HepG2 (cell line): ENCODE data around the gene SMARCB1. TPM values are rescaled to one million over a fixed set of nuclear protein-coding genes. Genes with fewer than 3 reads are reported as not detected.

Source experiments
- ATAC-seq: fragments of 200-7000 bp; cut with Tn5 transposase; 3 replicates; pipeline ENCODE4 v1.9.1; 2020; ENCODE audit warnings: mild to moderate bottlenecking, moderate library complexity
- BruUV-seq: library from RNA; stranded (reverse); fragments of 400-500 nt; replicated peaks from 2 replicates; lab custom pipeline; 2021; lab: Mats Ljungman, UMichigan
- CTCF ChIA-PET: fragments of 300-600 bp; formaldehyde crosslinking; extraction: SDS; loops from one replicate; lab custom pipeline; 2021; ENCODE audit warnings: low total read pairs, inconsistent platforms, low intra/inter-chr PET ratio; lab: Yijun Ruan, JAX
- POLR2A ChIA-PET: fragments of 350-600 bp; sonication (Branson Sonifier 250); formaldehyde crosslinking; loops from one replicate; lab custom pipeline; 2020; ENCODE audit warnings: antibody characterized with exemption, inconsistent platforms; lab: Yijun Ruan, JAX
- DNase-seq: peaks from one replicate; pipeline ENCODE4 v3.0.0-alpha.2; 2015; ENCODE audit warnings: low spot score
- FAIRE-seq: peaks from 3 replicates; lab custom pipeline; 2011; peaks lifted over from hg19 to GRCh38; lab: Jason Lieb, UNC
- H2AFZ ChIP-seq: one replicate; pipeline ENCODE4 v1.6.1; 2011; ENCODE audit warnings: low read length, inconsistent platforms
- H3K27ac ChIP-seq: fragments of 300-600 bp; 3 replicates; pipeline ENCODE4 v1.8.0; 2011; ENCODE audit warnings: mixed run types, mild to moderate bottlenecking, mixed read lengths, low read length, inconsistent platforms; ENCODE audit not compliant: insufficient read depth; ENCODE audit errors: extremely low read length
- H3K27me3 ChIP-seq, 2 experiments: fragments of 200-600 bp in 1 of 2; 2 replicates in 1 of 2; 3 replicates in 1 of 2; pipeline versions ENCODE4 v1.6.0 to v1.8.0; 2011; ENCODE audit warnings: low read length in 2 of 2, mild to moderate bottlenecking in 2 of 2, moderate library complexity in 2 of 2, inconsistent platforms in 1 of 2; ENCODE audit not compliant: insufficient read depth in 2 of 2, control insufficient read depth in 1 of 2
- H3K36me3 ChIP-seq, 2 experiments: fragments of 200-600 bp in 1 of 2; replicated peaks in 1 of 2; 2 replicates in 1 of 2; 3 replicates in 1 of 2; pipeline versions ENCODE4 v1.5.1 to v1.8.0; 2011; ENCODE audit warnings: low read length in 2 of 2, inconsistent platforms in 1 of 2; ENCODE audit not compliant: insufficient read depth in 2 of 2, control insufficient read depth in 1 of 2
- H3K4me1 ChIP-seq: 2 replicates; pipeline ENCODE4 v1.5.1; 2012; ENCODE audit warnings: low read length, inconsistent platforms; ENCODE audit not compliant: insufficient read depth
- H3K4me2 ChIP-seq: 2 replicates; pipeline ENCODE4 v1.6.0; 2011; ENCODE audit warnings: low read depth, low read length, inconsistent platforms
- H3K4me3 ChIP-seq, 3 experiments: fragments of 200-600 bp in 1 of 3; sonication (generic), shearing (Covaris generic) in 1 of 3; replicated peaks in 1 of 3; 2 replicates each; pipeline ENCODE4 v1.5.1; 2011 to 2016; ENCODE audit warnings: low read length in 3 of 3, inconsistent platforms in 2 of 3, low read depth in 2 of 3, mild to moderate bottlenecking in 2 of 3, control low read depth in 1 of 3, mixed read lengths in 1 of 3; ENCODE audit not compliant: insufficient read depth in 1 of 3
- H3K79me2 ChIP-seq: one replicate; pipeline ENCODE4 v1.6.1; 2011; ENCODE audit warnings: low read length, inconsistent platforms; ENCODE audit not compliant: insufficient read depth
- H3K9ac ChIP-seq: 2 replicates; pipeline ENCODE4 v1.6.0; 2011; ENCODE audit warnings: mild to moderate bottlenecking, low read depth, low read length, inconsistent platforms; ENCODE audit not compliant: insufficient read depth
- H3K9me3 ChIP-seq: 2 replicates; pipeline ENCODE4 v1.5.1; 2012; ENCODE audit warnings: mild to moderate bottlenecking, low read length
- H4K20me1 ChIP-seq: 2 replicates; pipeline ENCODE4 v1.6.0; 2011; ENCODE audit warnings: inconsistent platforms, mild to moderate bottlenecking, low read length, moderate library complexity; ENCODE audit not compliant: insufficient read depth
- BRD4 ChIP-seq: sonication (generic); formaldehyde crosslinking; IDR thresholded peaks from 2 replicates; pipeline ENCODE4 v1.4.0; 2020; ENCODE audit warnings: missing genetic modification reagents
- KDM4B ChIP-seq: sonication (generic); formaldehyde crosslinking; IDR thresholded peaks from 2 replicates; pipeline ENCODE4 v1.4.0; 2020; ENCODE audit warnings: missing genetic modification reagents
- KMT2B ChIP-seq: IDR thresholded peaks from 2 replicates; pipeline ENCODE4 v1.6.1; 2016; ENCODE audit warnings: missing genetic modification reagents, missing compliant biosample characterization
- MIER2 ChIP-seq: IDR thresholded peaks from 2 replicates; pipeline ENCODE4 v1.6.1; 2016; ENCODE audit warnings: missing biosample characterization, missing genetic modification reagents
- RNF2 ChIP-seq: fragments of 450-650 bp; conservative IDR thresholded peaks from 2 replicates; pipeline ENCODE4 v1.6.1; 2016; ENCODE audit warnings: low read depth
- WIZ ChIP-seq: sonication (generic); formaldehyde crosslinking; IDR thresholded peaks from 2 replicates; pipeline ENCODE4 v1.5.1; 2020; ENCODE audit warnings: mild to moderate bottlenecking, missing genetic modification reagents
- ZNF670 ChIP-seq: sonication (generic); formaldehyde crosslinking; IDR thresholded peaks from 2 replicates; pipeline ENCODE4 v1.8.0; 2022; ENCODE audit warnings: mild to moderate bottlenecking, missing genetic modification reagents, borderline replicate concordance
- ZNF83 ChIP-seq: sonication (generic); formaldehyde crosslinking; IDR thresholded peaks from 2 replicates; pipeline ENCODE4 v1.4.0; 2020; ENCODE audit warnings: missing genetic modification reagents, mild to moderate bottlenecking, borderline replicate concordance
- WGBS: methylation state at CpG from one replicate; pipeline ENCODE4 v1.1.6; 2017; ENCODE audit warnings: low lambda C conversion rate; 5-methylcytosine and 5-hydroxymethylcytosine counted together
- in situ Hi-C: cut with HindIII; loops from 2 replicates; pipeline ENCODE4 v1.10.0; 2017; ENCODE audit warnings: low pct_unique_long_range_greater_than_20kb; ENCODE audit not compliant: extremely low pct_ligation_motif_present
- intact Hi-C: fragments of 100-400 bp; cut with micrococcal nuclease; formaldehyde crosslinking; loops from one replicate; pipeline ENCODE4 v1.10.0; 2022; ENCODE audit not compliant: unreplicated experiment
- polyA plus RNA-seq, 8 experiments: library from polyadenylated mRNA; depleted of rRNA in 3 of 8; stranded (reverse) in 7 of 8; unstranded in 1 of 8; fragments of >200 nt; fragmentation: Illumina TruSeq in 4 of 8; extraction: Trizol in 4 of 8; gene quantifications; 2 replicates each; pipeline versions ENCODE4 v1.2.1 to v1.2.3, GENCODE V29; 2011 to 2016; ENCODE audit warnings: low read depth in 4 of 8, missing spikeins in 1 of 8, mixed read lengths in 1 of 8; ENCODE audit not compliant: insufficient read depth in 1 of 8
- total RNA-seq, 5 experiments: library from RNA; depleted of rRNA; stranded (reverse); fragments of >200 nt; fragmentation: Illumina TruSeq; extraction: Trizol; gene quantifications; 2 replicates each; pipeline ENCODE4 v1.2.3, GENCODE V29; 2016; ENCODE audit warnings: low read depth in 1 of 5
- TF ChIP-seq, protein P1 (sequence below): sonication (generic); formaldehyde crosslinking; IDR thresholded peaks from 2 replicates; pipeline ENCODE4 v1.4.0; 2020; ENCODE audit warnings: low read depth, mild to moderate bottlenecking, missing genetic modification reagents
- TF ChIP-seq, protein P2 (sequence below): fragments of 450-650 bp; IDR thresholded peaks from 2 replicates; pipeline ENCODE4 v1.6.1; 2017; ENCODE audit warnings: mild to moderate bottlenecking
- TF ChIP-seq, protein P3 (sequence below): sonication (generic); formaldehyde crosslinking; IDR thresholded peaks from 2 replicates; pipeline ENCODE4 v1.4.0; 2020; ENCODE audit warnings: missing genetic modification reagents
- TF ChIP-seq, protein P4 (sequence below): sonication (generic); formaldehyde crosslinking; IDR thresholded peaks from 2 replicates; pipeline ENCODE4 v1.9.0; 2021; ENCODE audit warnings: missing genetic modification reagents, borderline replicate concordance

SMARCB1 gene
- total and polyA plus RNA-seq, 2 of the 13 experiments (the other 11 are each of a cell fraction or from before 2014, with no cell fraction given), result 74.0 to 166 TPM

GRCh38 chr22:23767673-23768548 lies 18.9 kb upstream of the SMARCB1 start, which contains the start of gene CHCHD10:
CHCHD10 (minus strand) TSS chr22:23767972; CDS start chr22:23767874, 98 bp downstream.
- H2AFZ ChIP-seq, result no peak within 1 kb of the TSS
- H3K27me3 ChIP-seq, result no peaks in the 10 kb centered on the region
- ATAC-seq, result peak; percentile 81
- ChIA-PET POLR2A (interaction anchor here (0.6 to 6.9 kb wide), 15 partner anchors 9 to 139 kb away, joined by 3 to 89 read pairs (median 6); partner anchors contain the start of genes MIF, SLC2A11, SMARCB1 and VPREB3), CTCF (interaction anchor here (1.7 to 2.6 kb wide), 3 partner anchors 22 to 89 kb away, joined by 6 to 34 read pairs (median 18); partner anchors contain the start of gene SLC2A11)
- TSS peak; percentile 62 for BruUV-seq
- peaks cover 0 to 1% of the 10 kb centered on the region in 2 experiments; a peak in 2 of 5 replicates for H3K36me3 ChIP-seq
- H3K4me3 ChIP-seq, result peak within 1 kb of the TSS; percentile 64 to 98 (median 81)
- H3K9ac ChIP-seq, result peak within 1 kb of the TSS; percentile 79
- H3K79me2 ChIP-seq, result peaks cover 7% of the 10 kb centered on the region
- peak; percentile 75 for DNase-seq
- peaks cover 72% of the 10 kb centered on the region for H3K4me1 ChIP-seq
- H4K20me1 ChIP-seq, result no peaks in the 10 kb centered on the region
- peak within 1 kb of the TSS; percentile 88 for H3K27ac ChIP-seq
- in situ Hi-C loops (no loop called here), intact Hi-C loops (loop anchor here (1.0 to 5.0 kb wide), 2 partner anchors 21 to 79 kb away; no protein-coding TSS in a partner anchor)
- H3K9me3 ChIP-seq, result no peaks in the 10 kb centered on the region
- WGBS, result 2% methylated on average over 23 of the region's 63 CpGs
- H3K4me2 ChIP-seq, result peak within 1 kb of the TSS; percentile 99
- FAIRE-seq, result peak; percentile 73
- TF ChIP-seq KMT2B (CRISPR knock-in tag) (no peak), ZNF670 (CRISPR knock-in tag) (peak; percentile 95), BRD4 (CRISPR knock-in tag) (no peak), ZNF83 (CRISPR knock-in tag) (no peak), RNF2 (no peak), MIER2 (CRISPR knock-in tag) (no peak), KDM4B (peak; percentile 70; the same call in 1 of the 2 replicates), WIZ (CRISPR knock-in tag) (peak; percentile 18; the same call in 1 of the 2 replicates)
- TF ChIP-seq, protein P1, sequence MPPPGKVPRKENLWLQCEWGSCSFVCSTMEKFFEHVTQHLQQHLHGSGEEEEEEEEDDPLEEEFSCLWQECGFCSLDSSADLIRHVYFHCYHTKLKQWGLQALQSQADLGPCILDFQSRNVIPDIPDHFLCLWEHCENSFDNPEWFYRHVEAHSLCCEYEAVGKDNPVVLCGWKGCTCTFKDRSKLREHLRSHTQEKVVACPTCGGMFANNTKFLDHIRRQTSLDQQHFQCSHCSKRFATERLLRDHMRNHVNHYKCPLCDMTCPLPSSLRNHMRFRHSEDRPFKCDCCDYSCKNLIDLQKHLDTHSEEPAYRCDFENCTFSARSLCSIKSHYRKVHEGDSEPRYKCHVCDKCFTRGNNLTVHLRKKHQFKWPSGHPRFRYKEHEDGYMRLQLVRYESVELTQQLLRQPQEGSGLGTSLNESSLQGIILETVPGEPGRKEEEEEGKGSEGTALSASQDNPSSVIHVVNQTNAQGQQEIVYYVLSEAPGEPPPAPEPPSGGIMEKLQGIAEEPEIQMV (CRISPR knock-in tag), result peak; percentile 23; the same call in 1 of the 2 replicates
- TF ChIP-seq, protein P2, sequence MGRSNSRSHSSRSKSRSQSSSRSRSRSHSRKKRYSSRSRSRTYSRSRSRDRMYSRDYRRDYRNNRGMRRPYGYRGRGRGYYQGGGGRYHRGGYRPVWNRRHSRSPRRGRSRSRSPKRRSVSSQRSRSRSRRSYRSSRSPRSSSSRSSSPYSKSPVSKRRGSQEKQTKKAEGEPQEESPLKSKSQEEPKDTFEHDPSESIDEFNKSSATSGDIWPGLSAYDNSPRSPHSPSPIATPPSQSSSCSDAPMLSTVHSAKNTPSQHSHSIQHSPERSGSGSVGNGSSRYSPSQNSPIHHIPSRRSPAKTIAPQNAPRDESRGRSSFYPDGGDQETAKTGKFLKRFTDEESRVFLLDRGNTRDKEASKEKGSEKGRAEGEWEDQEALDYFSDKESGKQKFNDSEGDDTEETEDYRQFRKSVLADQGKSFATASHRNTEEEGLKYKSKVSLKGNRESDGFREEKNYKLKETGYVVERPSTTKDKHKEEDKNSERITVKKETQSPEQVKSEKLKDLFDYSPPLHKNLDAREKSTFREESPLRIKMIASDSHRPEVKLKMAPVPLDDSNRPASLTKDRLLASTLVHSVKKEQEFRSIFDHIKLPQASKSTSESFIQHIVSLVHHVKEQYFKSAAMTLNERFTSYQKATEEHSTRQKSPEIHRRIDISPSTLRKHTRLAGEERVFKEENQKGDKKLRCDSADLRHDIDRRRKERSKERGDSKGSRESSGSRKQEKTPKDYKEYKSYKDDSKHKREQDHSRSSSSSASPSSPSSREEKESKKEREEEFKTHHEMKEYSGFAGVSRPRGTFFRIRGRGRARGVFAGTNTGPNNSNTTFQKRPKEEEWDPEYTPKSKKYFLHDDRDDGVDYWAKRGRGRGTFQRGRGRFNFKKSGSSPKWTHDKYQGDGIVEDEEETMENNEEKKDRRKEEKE, result no peak
- TF ChIP-seq, protein P3, sequence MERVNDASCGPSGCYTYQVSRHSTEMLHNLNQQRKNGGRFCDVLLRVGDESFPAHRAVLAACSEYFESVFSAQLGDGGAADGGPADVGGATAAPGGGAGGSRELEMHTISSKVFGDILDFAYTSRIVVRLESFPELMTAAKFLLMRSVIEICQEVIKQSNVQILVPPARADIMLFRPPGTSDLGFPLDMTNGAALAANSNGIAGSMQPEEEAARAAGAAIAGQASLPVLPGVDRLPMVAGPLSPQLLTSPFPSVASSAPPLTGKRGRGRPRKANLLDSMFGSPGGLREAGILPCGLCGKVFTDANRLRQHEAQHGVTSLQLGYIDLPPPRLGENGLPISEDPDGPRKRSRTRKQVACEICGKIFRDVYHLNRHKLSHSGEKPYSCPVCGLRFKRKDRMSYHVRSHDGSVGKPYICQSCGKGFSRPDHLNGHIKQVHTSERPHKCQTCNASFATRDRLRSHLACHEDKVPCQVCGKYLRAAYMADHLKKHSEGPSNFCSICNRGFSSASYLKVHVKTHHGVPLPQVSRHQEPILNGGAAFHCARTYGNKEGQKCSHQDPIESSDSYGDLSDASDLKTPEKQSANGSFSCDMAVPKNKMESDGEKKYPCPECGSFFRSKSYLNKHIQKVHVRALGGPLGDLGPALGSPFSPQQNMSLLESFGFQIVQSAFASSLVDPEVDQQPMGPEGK, result peak; percentile 79
- TF ChIP-seq, protein P4, sequence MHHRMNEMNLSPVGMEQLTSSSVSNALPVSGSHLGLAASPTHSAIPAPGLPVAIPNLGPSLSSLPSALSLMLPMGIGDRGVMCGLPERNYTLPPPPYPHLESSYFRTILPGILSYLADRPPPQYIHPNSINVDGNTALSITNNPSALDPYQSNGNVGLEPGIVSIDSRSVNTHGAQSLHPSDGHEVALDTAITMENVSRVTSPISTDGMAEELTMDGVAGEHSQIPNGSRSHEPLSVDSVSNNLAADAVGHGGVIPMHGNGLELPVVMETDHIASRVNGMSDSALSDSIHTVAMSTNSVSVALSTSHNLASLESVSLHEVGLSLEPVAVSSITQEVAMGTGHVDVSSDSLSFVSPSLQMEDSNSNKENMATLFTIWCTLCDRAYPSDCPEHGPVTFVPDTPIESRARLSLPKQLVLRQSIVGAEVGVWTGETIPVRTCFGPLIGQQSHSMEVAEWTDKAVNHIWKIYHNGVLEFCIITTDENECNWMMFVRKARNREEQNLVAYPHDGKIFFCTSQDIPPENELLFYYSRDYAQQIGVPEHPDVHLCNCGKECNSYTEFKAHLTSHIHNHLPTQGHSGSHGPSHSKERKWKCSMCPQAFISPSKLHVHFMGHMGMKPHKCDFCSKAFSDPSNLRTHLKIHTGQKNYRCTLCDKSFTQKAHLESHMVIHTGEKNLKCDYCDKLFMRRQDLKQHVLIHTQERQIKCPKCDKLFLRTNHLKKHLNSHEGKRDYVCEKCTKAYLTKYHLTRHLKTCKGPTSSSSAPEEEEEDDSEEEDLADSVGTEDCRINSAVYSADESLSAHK, result no peak
